Subcutaneous adipose tissue (tissue), 4 donors: Measurements from ENCODE around the gene SELPLG. TPM values are rescaled to one million over a fixed set of nuclear protein-coding genes. Genes with fewer than 3 reads are reported as not detected.

Source experiments
- total RNA-seq, 4 donors: library from RNA; depleted of rRNA; stranded (reverse); fragments of >200 nt; gene quantifications; one replicate each; pipeline ENCODE4 v1.1.0, GENCODE V29; 2016
- TF ChIP-seq, protein P1 (sequence below): fragments of 450-650 bp; IDR thresholded peaks from one replicate; pipeline ENCODE4 v1.5.1; 2016; ENCODE audit warnings: low read depth, mild to moderate bottlenecking, control low read depth, antibody characterized with exemption, moderate library complexity

SELPLG gene
- total RNA-seq, 4 donors from 2014 or later = 4.3 to 28.0 (median 15.4) TPM

DNA sequence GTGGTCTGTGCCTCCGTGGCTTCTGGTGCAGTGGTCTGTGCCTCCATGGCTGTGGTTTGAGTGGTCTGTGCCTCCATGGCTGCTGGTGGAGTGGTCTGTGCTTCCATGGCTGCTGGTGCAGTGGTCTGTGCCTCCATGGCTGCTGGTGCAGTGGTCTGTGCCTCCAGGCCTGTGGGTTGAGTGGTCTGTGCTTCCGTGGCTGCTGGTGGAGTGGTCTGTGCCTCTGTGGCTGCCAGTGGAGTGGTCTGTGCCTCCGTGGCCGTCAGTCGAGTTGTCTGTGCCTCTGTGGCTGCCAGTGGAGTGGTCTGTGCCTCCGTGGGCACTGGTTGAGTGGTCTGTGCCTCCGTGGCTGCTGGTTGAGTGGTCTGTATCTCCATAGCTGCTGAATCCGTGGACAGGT is 10.1 kb downstream of the SELPLG start:
- TF ChIP-seq, protein P1, sequence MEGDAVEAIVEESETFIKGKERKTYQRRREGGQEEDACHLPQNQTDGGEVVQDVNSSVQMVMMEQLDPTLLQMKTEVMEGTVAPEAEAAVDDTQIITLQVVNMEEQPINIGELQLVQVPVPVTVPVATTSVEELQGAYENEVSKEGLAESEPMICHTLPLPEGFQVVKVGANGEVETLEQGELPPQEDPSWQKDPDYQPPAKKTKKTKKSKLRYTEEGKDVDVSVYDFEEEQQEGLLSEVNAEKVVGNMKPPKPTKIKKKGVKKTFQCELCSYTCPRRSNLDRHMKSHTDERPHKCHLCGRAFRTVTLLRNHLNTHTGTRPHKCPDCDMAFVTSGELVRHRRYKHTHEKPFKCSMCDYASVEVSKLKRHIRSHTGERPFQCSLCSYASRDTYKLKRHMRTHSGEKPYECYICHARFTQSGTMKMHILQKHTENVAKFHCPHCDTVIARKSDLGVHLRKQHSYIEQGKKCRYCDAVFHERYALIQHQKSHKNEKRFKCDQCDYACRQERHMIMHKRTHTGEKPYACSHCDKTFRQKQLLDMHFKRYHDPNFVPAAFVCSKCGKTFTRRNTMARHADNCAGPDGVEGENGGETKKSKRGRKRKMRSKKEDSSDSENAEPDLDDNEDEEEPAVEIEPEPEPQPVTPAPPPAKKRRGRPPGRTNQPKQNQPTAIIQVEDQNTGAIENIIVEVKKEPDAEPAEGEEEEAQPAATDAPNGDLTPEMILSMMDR = no peak

DNA sequence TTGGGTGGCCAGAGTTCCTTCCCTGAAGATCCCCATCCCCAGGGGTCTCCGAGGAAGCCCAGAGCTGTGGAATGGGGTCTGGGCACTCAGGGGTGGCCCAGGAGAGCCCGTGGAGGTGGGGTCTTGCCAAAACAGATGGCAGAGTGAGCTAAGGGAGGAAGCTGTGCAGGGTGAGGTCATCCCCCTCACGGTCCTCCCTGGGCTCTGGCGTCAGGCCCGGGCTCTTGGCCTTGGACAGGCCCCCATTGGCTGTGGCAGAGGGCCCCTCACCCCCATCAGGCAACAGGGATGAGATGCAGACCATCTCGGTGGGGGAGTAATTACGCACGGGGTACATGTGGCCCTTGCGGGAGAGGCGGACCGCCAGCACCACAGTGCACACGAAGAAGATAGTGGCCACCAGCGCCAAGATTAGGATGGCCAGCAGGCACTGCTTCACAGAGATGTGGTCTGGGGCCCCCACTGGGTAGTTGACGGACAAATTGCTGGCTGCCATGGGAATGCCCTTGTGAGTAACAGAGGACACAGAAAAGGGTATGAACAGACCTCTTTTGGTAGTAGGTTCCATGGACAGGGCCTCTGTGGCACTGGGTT is 10.7 kb downstream of the SELPLG start:
- TF ChIP-seq, protein P1 = no peak

DNA sequence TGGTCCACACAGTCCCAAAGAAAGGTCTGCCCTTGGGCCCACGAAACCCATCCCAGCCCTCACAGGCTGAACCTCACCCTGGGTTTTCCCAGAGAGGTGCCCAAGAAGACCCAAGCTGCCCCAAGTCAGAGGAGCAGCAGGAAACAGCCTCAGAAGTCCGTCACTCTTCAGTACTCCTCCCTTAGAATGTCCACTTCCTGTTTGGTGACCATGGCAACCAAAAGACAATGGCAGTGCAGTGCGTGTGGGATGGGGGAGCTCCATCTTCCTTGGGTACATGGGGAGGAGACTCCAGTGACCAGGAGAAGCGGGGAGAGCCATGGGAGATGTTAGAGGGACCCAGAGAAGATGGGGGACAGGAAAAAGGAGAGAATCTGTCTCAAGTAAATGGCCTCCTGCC is 11.3 kb downstream of the SELPLG start:
- TF ChIP-seq, protein P1 = no peak

DNA sequence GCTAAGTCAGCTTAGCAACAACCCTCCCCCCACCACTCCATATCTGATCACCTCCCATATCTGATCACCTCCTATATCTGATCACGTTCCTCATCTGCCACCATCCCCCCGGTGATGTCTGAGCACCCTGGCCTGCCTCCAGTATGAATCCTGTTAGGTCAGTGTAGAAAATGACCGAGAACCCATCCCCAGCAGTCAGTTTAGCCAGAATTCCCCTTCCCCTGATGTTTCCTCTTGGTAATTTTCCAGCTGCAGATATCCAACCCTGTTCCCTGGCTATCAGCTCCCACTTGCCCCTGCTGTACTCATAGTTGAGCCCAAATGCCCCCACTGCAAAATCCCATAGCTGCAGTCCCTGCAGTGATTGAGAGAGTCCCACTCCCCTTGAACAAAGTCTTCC is 12.5 kb downstream of the SELPLG start:
- TF ChIP-seq, protein P1 = no peak

DNA sequence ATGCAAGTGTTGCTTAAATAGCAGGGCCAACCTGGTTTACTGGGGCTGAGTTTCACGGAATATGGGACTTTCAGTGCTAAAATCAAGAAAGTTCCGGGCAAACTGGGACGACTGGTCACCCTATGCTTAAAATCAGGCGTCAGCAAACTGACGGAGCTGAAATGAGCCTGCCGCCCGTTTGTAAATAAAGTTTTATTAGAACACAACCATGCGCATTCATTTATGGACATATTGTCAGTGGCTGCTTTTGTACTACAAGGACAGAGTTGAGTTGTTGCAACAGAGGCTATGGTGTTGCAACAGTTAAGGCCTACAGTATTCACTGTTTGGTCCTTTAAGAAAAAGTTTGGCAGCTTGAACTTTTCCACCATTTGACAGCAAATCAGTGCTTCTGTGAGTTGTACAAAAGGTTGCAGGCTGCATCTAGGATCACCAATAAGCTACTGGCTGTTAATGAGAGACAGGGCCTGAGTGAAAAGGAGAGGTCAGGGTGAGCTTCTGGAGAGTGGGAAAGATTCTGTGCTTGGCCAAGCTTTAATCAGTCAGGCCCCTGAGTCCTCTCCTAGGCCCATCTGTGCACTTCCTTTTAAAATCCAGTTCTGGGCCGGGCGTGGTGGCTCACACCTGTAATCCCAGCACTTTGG is 13.3 kb downstream of the SELPLG start:
- TF ChIP-seq, protein P1 = no peak

DNA sequence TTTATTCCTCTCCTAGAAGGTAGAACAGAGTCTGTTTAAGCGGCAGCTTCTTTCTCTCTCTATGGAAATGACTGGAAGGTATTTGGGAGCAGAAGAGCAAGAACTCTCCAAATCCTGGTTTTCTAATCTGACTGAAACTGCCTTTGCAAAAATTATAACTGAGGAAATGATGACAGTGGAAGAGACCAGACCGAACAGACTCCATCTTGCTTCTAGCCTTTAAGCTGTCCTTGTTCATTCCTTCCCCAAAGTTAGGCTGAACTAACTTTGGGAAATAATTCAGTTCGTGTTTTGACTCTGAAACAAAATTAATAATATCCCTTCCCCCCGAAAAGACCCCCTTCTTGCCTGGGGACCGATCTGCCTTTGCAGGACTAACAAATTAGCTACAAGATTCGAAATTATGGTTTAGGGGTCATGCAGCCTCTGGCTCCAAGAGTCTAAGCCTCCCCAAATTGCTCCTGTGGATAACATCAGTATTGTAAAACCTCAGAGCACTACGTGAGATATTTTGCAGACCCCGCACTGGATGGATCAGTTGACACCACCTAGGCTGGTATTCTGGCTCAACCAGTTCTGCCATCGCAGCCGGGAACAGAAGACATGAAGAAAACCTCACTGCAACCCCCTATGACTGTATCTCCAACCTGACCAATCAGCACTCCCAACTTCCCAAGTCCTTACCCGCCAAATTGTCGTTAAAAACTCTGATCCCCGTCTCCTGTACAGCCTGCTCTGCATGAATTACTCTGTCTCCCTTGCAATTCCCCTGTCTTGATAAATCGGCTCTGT is 14.1 kb downstream of the SELPLG start:
- TF ChIP-seq, protein P1 = no peak
